HG03460 (cell line): ENCODE measurements around the gene EFCAB5.
"Not testable (repeated sequence)": the region's sequence is repeated elsewhere in the genome, so short reads cannot be mapped to it uniquely, and the experiment has no call there.

Source experiments
- ATAC-seq: cut with Tn5 transposase; IDR thresholded peaks from one replicate; pipeline ENCODE4 v1.9.1; 2021; ENCODE audit not compliant: unreplicated experiment

The EFCAB5 gene

GRCh38 chr17:29941334-29941733 is at the start of gene EFCAB5:
Gene EFCAB5 (plus strand): TSS chr17:29941634. CDS start chr17:29941797, 163 bp downstream.
- no peak for ATAC-seq

DNA sequence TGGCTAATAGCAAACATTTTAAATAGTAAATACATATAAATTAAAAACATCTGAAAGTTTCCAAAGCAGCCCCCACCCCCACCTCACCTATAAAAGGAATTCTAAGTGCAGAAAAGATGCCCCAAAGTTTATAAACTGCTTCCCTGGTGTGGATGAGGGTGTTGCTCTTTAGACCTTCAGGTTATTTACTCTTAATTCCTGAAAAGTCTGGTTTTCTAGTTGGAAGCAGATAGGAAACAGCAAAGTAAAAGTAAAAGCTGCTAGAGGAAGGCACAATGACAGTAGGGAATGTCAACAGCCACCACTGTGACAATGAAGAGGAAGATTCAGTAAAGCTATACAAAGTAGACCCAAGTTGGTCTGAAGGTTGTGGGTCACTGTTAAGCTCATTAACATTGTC is 49.2 kb upstream of the EFCAB5 start:
- no peak for ATAC-seq

DNA sequence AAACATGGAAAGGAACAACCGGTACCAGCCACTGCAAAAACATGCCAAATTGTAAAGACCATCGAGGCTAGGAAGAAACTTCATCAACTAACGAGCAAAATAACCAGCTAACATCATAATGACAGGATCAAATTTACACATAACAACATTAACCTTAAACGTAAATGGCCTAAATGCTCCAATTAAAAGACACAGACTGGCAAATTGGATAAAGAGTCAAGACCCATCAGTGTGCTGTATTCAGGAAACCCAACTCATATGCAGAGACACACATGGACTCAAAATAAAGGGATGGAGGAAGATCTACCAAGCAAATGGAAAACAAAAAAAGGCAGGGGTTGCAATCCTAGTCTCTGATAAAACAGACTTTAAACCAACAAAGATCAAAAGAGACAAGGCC is 44.3 kb upstream of the EFCAB5 start:
- ATAC-seq, result not testable (repeated sequence)

DNA sequence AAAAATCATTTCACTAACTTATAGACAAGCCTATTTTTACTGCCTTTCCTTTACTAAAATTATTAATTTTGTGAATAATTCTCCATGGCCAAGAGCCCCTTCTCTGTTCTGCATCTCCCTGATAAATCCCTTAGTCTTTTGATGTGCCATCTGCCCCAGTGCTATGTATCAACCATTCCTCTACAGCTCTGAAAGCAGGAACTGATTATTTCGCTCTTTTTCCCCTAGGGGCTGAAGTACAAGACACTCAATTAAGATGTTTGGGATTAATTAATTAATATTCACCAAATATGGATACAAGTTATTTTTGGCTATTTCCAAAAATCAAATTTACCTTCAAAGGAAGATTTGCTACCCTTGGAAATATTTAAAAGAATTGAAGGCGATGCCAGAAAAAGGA is 38.0 kb upstream of the EFCAB5 start:
- ATAC-seq, result no peak

DNA sequence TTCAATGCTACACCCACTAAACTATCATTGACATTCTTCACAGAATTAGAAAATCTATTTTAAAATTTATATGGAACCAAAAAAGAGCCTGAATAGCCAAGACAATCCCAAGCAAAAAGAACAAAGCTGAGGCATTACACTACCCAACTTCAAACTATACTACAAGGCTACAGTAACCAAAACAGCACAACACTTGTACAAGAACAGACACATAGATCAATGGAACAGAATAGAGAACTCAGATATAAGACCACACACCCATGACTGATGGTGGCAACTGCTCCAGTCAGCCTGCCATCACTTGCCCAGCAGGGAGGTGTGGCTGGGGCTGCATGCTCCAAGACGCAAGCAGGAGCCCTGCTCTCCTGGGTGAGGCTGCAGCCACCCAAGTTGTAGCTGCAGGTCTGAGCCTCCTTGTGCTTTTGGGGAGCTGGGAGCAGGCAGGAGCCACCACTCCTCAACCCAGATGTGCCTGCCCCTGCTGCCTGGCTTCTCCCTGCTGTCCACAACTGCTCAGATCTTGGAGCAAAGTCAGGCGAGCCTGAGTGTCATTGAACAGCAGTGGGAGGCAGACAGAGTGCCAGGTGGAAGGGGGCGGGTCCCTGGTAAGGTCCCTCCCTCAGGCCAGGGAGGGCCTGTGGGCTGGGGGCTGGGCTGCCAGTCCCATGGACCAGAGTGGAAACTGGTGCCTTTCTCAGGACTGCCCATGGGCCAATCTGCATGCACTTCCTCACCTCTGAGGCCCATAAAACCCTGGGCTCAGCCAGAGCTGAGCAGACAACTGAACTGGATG is 36.2 kb upstream of the EFCAB5 start:
- no peak for ATAC-seq

- ATAC-seq, result no peak
These were observed 35.6 kb upstream of the EFCAB5 start for GRCh38 chr17:29905879-29906167.

GRCh38 chr17:29906969-29907368 is 34.5 kb upstream of the EFCAB5 start:
- ATAC-seq, result no peak

GRCh38 chr17:29909236-29910003 is 32.0 kb upstream of the EFCAB5 start:
- no peak for ATAC-seq

GRCh38 chr17:29911641-29912177 is 29.7 kb upstream of the EFCAB5 start:
- ATAC-seq, result no peak

DNA sequence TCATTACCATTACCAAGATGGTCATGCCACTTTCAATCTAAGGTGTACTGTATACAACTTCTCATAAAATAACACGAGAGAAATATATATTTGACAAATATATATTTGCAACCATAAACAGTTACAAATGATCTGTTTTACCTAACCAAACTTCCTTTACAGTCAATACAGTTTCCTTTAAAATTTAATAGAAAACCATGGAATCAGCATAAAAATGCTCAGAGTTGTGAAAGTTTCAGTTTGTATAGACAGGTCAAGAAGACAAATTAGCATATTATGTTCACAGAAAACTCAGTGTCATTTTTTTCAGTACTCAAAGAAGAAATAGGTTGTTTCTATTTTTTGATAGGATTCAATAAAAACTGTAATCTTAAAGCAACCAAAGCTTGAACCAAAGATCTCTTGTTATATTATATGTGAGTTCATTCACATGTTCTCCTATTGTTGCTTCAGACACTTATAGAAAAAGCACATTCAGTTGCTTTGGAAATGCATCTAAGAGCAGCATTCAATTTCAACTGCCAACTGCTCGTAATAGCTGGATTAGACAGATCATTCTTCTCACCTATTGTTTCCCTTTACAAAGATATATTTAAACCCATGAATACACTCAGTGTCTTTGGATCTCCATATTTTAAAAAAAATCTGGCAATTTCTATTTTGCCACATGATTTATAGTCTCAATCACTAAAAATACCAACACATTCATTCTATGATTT is 26.5 kb upstream of the EFCAB5 start:
- no peak for ATAC-seq

- no peak for ATAC-seq
These were observed 23.4 kb upstream of the EFCAB5 start for GRCh38 chr17:29918016-29918415.

DNA sequence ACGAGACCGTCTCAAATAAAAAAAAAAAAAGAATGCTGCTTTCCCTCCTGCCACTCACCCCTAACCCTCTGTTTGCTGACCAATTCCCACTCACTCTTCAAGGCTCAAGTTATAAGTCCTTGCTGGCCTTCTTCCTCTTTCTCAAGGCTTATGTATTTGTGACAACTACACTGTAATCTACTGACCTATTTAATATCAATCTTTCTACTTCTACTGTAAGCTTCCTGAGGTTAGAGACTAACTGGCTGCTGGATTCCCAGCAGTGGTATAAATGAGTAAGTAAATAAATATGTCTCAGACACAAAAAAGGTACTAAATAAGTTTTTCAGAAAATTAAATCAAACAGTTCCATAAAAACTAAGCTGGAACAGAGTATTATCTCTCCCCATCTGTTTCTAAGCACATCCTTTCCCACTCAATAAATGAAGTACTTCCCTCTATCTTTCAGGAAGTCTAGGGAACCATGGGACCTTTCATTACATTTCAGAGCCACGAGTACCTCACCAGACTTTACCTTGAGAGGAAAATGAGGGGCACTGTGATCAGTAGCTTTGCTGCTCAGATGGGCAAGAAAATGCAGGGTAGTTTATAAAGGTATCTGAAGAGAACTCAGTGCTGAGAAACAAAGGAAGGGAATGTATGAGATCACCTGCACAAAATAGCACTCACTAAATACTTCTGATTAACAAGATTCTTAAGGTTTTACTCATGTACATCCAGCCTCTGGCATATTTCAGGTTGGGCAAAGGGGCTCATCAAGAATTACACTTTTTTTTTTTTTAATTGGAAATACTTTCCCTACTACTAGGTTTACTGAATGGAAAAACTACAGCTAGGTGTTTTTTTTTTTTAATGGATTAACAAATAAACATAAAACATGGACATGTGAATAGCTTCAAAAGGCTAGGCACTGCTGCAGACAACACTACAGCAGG is 22.2 kb upstream of the EFCAB5 start:
- no peak for ATAC-seq

DNA sequence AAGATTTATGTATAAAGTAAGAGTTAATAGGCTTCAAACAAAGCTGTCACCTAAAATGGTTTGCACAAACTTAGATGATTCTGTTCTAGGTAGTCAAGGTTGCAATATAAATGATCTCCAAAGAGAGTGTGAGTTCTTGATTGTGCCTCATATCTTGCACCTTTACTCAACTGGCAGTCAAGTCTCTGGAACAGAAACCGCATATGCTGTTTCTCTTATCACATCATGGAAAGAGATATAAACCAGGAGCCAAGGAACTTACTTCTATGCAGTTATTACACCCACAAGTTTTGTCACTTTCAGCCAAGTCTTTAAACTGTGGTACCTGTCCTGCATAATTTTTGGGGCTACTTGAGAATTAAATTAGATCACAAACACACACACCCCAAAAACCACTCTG is 16.6 kb upstream of the EFCAB5 start:
- no peak for ATAC-seq

DNA sequence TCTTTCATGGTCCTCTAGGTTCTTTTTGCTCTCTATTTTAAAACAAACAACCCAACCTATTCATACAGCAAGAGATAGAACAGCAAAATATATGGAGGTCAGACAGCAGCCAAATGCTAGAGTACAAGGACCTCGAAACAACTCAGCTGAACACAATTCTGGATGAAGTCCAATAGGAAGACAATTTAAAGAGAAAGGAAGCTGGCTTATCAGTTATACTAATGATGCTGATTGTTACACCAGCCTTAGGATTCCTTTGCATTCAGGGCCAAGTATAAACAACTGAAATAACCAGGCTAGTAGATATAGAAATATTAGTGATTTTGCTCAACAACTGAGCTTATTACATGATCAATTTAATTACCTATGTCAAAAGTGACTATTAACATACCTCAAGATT is 13.9 kb upstream of the EFCAB5 start:
- ATAC-seq, result no peak

DNA sequence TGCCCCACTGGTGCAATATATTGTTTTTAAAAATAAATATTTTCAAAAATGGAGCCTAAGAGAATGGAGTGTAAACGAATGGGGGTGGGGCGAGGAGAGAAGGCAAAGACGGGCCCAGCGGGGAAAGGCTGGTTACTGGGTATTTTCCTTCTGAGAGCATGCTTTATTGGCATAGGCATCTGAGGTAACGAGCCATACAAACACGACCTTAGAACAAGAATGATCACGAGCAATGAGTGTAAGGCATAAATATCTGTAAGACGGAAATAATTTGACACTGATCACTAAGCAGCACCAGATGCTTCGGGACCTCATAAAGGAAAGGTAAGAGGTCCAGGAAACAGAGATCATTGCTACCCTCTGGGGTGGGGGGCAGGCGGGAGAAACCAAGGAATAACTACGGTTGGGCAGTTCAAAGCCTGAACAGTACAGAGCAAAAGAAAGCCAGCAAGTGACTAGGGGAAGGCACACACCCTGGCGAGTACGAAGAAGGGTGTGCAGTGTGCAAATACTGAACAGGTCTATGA is 12.4 kb upstream of the EFCAB5 start:
- no peak for ATAC-seq

DNA sequence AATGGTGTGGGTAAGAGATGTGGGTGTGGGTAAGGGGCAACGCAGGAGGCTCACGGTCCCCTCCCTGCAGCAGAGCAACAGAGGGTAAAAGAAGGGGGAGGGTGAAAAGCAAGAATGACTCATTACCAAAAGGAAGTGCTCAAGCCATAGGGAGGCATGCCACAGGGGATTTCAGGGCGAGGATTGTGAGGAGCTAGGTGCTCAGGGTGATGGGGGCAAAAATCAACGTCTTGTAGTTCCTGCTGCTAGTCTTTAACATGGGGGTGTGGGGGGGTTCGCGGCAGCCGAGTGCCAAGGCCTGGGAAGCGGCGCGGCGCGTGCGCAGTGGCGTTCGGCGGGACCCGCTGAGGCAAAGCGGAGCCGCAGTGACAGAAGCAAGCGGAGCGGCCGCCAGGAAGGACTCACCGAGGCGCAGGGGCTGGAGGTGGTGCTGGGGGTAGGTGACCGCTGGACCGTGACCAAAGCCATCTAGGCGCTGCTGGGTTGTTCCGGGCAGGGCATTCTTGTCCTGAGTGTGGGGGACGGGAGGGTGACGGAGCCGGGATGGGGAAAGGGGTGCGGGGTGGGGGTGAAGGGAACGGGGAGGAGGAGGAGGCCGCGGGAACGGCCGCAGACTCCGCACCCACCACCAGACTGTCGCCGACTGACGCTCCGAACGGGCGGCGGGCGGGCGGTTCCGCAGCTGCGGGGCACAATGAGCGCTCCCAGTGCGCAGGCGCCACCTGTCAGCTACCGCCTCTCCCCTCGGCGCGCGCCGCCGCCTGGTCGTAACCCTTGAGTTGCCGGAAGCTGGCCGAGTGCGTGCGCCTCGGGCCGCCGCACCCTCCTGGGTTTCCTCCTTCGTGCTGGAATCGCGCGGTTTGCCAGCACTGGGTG is 11.7 kb upstream of the EFCAB5 start, which contains the start of gene SSH2:
Gene SSH2, minus strand, starts transcription at position 696 of the 876 bp plus-strand sequence. Its CDS starts 228 bp downstream, at position 468.
- peak; percentile 38 for ATAC-seq

DNA sequence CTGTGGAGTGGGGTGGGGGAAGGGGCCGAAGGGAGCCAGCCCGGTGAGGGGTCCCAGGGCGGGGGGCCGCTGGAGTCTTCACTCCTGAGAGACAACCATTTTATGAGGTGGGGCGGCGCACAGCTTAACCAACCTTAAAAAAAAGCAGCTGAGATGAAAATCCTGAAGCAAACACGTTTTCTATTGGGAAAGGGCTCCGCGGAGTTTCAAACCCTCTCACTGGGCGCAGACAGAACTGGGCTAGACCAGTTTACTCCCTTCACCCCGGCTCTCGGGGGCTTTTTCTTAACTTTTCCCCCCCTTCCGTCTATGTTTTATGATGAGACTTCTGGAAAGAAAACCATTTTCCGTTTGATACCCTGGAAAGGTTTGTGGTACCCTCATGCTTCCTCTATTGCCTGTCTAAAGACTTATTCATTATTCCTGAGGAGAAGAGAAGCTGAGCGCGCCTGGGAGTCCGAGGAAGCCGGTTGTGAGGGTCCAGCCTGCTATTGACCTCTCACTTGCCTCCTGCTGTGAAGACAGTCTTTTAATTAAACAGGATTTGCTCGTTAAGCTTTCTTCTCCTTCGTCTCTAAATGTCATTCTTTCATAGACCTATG is 10.9 kb upstream of the EFCAB5 start:
- ATAC-seq, result no peak

DNA sequence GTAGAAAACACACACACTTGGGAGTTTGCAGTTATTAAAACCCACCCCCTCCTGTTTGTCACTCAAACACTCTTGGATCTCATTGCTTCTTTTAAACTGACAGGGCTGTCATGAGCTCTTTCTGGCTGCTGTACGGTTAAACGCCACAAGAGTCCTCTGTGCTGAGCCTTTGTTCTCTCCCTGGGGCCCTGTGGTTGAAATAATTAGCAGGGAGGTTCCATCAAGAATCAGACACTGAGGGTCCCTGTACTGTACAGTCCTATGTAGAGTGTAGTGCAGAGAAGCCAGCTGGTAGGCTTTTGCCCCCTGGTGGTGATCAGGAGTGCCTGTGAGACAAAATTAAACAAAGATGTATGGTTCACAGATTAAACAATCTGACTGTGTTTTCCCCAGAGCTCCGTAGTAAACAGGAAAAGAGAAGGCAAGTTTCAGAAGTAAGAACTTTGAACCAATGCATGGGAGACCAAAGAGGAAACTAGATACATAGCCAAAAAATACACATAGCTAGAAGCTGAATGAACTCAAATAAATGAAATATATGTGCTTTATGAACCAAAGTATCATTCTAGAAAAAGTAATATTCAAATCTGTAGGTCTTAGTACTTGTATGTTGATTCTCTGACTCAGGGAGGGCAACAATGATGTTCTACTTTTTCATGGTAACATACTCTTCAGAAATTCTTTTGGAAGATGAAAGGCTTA is 10.1 kb upstream of the EFCAB5 start:
- ATAC-seq, result peak; percentile 70
